ENCODE results near the gene NOL12.

The NOL12 gene

GRCh38 chr22:37686002-37686982 lies at the start of gene NOL12 (continued):
- TF ChIP-seq PRDM10 (tag by site-specific recombination; IDR thresholded peaks at IDR 0.05) (peak; percentile 72), ZNF544 (tag by site-specific recombination; IDR thresholded peaks at IDR 0.05) (no peak), REST (tag by site-specific recombination; IDR thresholded peaks at IDR 0.05) (peak; percentile 40; the same call in 1 of the 2 replicates), ZBTB17 (tag by site-specific recombination; IDR thresholded peaks at IDR 0.05) (peak; percentile 95), SALL2 (tag by site-specific recombination; IDR thresholded peaks at IDR 0.05; ENCODE audit: borderline replicate concordance) (peak; percentile 46; the same call in 1 of the 2 replicates), ZNF561 (tag by site-specific recombination; IDR thresholded peaks at IDR 0.05; ENCODE audit: borderline replicate concordance) (peak; percentile 97), INSM2 (tag by site-specific recombination; IDR thresholded peaks at IDR 0.05) (peak; percentile 87), ZNF768 (tag by site-specific recombination; IDR thresholded peaks at IDR 0.05) (no peak; the same call in 1 of the 2 replicates), ZXDB (tag by site-specific recombination; IDR thresholded peaks at IDR 0.05) (peak; percentile 99), ZNF138 (tag by site-specific recombination; IDR thresholded peaks at IDR 0.05; ENCODE audit: borderline replicate concordance) (no peak; the same call in 1 of the 2 replicates), HOXC10 (CRISPR knock-in tag; IDR thresholded peaks at IDR 0.05) (no peak), YY2 (tag by site-specific recombination; IDR thresholded peaks at IDR 0.05) (peak; percentile 90), ZNF624 (tag by site-specific recombination; IDR thresholded peaks at IDR 0.05) (no peak), ZNF416 (tag by site-specific recombination; IDR thresholded peaks at IDR 0.05) (no peak), ZNF580 (tag by site-specific recombination; IDR thresholded peaks at IDR 0.05) (peak; percentile 96), ZNF423 (tag by site-specific recombination; IDR thresholded peaks at IDR 0.05) (no peak), PBX3 (CRISPR knock-in tag; IDR thresholded peaks at IDR 0.05) (no peak), GLI2 (tag by site-specific recombination; IDR thresholded peaks at IDR 0.05; ENCODE audit: borderline replicate concordance, low read depth) (no peak), ZNF791 (tag by site-specific recombination; IDR thresholded peaks at IDR 0.05) (no peak), OSR2 (tag by site-specific recombination; IDR thresholded peaks at IDR 0.05) (peak; percentile 72), ZNF146 (tag by site-specific recombination; IDR thresholded peaks at IDR 0.05) (no peak; the same call in none of the 2 replicates), GLI4 (tag by site-specific recombination; IDR thresholded peaks at IDR 0.05) (peak; percentile 96; the same call in 1 of the 2 replicates), ZNF501 (tag by site-specific recombination; IDR thresholded peaks at IDR 0.05) (peak; percentile 98), ZBTB20 (tag by site-specific recombination; IDR thresholded peaks at IDR 0.05) (peak; percentile 94), YY1 (tag by site-specific recombination; IDR thresholded peaks at IDR 0.05) (peak; percentile 81), ZNF26 (tag by site-specific recombination; IDR thresholded peaks at IDR 0.05) (no peak)
